Erythroblast (primary cell): ENCODE data around the gene SIN3B.

ENCODE experiments used
- GATA1 ChIP-seq: IDR thresholded peaks from 2 replicates; pipeline ENCODE4 v1.6.1; 2011; ENCODE audit warnings: low read depth, mild to moderate bottlenecking, control low read depth, low read length, moderate library complexity
- POLR2A ChIP-seq: IDR thresholded peaks from 2 replicates; pipeline ENCODE4 v1.6.1; 2011; ENCODE audit warnings: mild to moderate bottlenecking, low read length

DNA sequence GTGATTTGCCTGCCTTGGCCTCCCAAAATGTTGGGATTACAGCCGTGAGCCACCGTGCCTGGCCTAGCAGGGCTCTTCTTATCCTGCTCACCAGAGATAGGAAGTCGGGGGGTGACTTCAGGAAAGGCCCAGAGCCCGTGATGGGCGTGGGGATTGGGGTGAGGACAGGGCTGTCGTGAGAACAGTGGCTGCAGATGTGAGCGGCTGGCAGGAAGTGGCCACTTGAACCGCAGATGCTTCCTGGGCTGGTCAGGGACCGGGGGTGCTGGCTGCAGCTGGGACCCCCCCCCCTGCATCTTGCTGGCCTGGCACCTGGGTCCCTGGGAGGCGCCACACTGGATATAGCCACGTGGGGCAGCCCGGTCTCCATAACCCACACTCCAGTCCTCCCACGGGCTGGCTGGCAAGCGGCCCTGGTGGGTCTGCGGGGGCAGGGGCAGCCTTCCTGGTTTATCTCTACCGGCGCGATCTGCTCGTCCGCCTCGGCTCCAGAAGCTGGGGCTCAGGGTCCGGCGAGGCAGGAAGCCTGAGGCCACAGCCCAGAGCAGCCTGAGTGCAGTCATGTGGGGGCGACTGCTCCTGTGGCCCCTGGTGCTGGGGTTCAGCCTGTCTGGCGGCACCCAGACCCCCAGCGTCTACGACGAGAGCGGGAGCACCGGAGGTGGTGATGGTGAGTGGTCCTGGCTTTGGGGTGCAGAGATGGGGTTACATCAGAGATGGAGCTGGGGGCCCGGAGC, 59.6 kb downstream of the SIN3B start, which contains the start of gene F2RL3:
- no peak for TF ChIP-seq POLR2A
- no peak for TF ChIP-seq GATA1
